Astrocyte of the spinal cord (primary cell): ENCODE results near the gene FAM221A.
"Not testable (repeated sequence)": the region's sequence is repeated elsewhere in the genome, so short reads cannot be mapped to it uniquely, and the experiment has no call there.

Experiments
- DNase-seq: peaks from one replicate; pipeline ENCODE4 v3.0.0; 2011; ENCODE audit warnings: low read depth, low spot score
- H3K4me3 ChIP-seq: 2 replicates; pipeline ENCODE4 v1.5.1; 2011; ENCODE audit warnings: low read depth, mild to moderate bottlenecking, low read length, moderate library complexity
- CTCF ChIP-seq: IDR thresholded peaks from 2 replicates; pipeline ENCODE4 v1.5.1; 2012; ENCODE audit warnings: low read depth, mild to moderate bottlenecking, low read length, inconsistent platforms
- in situ Hi-C: cut with HindIII; loops from 2 replicates; pipeline ENCODE4 v1.10.0; 2017; ENCODE audit warnings: low sequenced_read_pairs

The FAM221A gene

DNA sequence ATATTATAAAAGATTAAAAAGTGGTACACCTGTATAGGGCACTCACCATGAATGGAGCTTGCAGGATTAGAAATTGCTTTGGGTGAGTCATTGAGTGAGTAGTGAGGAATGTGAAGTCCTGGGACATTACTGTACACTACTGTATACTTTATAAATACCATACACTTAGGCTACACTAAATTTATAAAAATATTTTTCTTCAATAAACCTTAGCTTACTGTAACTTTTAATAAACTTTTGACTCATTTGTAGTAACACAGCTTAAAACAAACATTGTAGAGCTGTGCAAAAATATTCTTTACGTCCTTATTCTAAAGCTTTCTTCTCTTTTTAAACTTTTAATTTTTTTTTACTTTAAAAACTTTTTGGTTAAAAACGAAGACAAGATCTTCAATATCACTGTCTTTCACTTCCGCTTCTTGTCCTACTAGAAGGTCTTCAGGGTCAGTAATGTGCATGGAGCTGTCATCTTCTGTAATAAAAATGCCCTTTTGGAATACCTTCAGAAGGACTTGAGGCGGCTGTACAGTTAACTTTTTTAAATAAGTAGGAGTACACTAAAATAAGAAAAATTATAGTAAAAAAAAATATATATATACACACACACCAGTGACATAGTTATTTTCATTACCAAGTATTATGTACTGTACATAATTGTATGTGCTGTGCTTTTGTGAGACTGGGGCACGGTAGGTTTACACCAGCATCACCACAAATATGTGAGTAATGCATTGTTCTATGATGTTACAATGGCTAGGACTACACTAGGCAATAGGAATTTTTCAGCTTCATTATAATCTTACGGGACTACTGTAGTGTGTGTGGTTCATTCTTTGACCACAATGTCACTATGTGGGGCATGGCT is 33.5 kb downstream of the FAM221A start:
- in situ Hi-C loops, result no loop called here
- peak; percentile 86 for DNase-seq
- no peak for TF ChIP-seq CTCF
- H3K4me3 ChIP-seq, result no peak overlapping the region

DNA sequence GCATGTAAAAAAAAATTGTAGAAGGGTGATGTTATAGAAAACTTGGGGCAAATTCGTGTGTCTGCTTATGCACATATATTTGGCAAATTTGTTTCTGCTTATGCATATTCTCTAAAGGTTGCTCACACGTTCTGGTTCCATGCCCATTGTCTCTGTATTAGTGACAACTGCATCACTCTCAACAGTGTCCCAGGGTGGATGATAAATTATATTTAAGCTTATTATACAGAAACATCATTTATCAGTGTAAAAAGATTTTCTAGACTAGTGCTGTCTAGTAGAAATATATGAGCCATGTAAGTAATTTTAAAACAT is 34.1 kb downstream of the FAM221A start:
- no peak for TF ChIP-seq CTCF
- no peak overlapping the region for H3K4me3 ChIP-seq
- in situ Hi-C loops, result no loop called here
- no peak for DNase-seq

DNA sequence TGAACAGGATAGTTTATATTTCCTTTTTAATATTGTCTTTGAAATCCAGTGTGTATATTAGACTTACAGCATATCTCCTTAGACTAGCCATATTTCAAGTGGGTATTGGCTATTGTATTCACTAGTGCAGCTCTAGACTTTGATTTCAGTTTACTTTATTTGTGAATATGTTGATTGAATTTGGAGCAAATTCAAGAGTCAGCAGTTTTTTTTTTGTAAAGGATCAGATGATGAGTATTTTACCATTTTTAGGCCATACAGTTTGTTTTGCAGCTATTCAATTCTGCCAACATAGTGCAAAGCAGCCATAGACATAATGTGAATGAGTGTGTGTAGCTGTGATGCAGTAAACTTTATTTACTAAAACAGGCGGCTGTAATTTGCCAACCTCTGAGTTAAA is 34.6 kb downstream of the FAM221A start:
- no peak for TF ChIP-seq CTCF
- in situ Hi-C loops, result no loop called here
- no peak for DNase-seq
- H3K4me3 ChIP-seq, result no peak overlapping the region

DNA sequence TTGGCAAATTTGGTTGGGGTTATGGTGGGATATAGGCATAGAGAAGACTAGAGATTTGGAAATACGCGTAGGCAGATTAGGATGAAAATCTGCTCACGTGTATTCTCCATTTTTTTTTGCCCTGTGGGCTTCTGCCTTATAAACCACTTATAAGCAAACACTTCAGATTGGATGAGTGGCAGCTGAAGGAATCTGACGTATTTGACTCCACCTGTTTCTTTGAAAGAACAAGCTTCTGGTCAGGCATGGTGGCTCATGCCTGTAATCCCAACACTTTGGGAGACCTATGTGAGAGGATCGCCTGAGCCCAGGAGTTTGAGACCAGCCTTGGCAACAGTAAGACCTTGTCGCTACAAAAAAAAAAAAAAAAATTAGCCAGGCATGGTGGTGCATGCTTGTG is 35.1 kb downstream of the FAM221A start:
- DNase-seq, result no peak
- no peak for TF ChIP-seq CTCF
- in situ Hi-C loops, result no loop called here
- H3K4me3 ChIP-seq, result no peak overlapping the region

GRCh38 chr7:23717788-23718187 is 37.8 kb downstream of the FAM221A start:
- no peak for TF ChIP-seq CTCF
- no peak for DNase-seq
- in situ Hi-C loops, result no loop called here
- H3K4me3 ChIP-seq, result no peak overlapping the region

- DNase-seq, result no peak
- in situ Hi-C loops, result no loop called here
- no peak for TF ChIP-seq CTCF
- no peak overlapping the region for H3K4me3 ChIP-seq
These were observed 41.5 kb downstream of the FAM221A start for GRCh38 chr7:23721456-23721855.

- in situ Hi-C loops, H3K4me3 ChIP-seq, DNase-seq: not testable (repeated sequence)
These were observed 42.7 kb downstream of the FAM221A start for GRCh38 chr7:23722587-23723216.

DNA sequence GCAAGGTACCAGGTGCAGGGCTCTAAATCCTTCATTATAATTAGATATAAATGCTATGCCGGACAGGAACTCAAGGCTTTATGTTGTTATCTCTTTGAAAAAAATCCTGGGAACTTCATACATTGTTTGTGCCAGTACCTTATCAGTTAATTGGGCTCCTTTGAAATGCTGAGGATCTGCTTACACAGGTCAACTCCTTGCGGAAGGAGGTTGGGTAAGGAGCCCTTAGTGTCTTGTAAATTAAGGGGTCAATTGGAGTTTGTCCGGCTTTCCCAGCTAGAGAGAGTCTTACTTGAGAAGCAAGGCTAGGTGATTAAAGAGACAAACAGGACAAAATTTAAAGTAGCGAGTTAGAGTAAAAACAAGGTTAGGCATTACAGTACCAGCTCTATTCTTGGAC is 44.1 kb downstream of the FAM221A start:
- in situ Hi-C loops, DNase-seq, H3K4me3 ChIP-seq: not testable (repeated sequence)
